Heart left ventricle (tissue), 13 donors: ENCODE data around the gene WDR73.

ENCODE experiments used
- POLR2A ChIP-seq, 2 donors: fragments of 450-650 bp; IDR thresholded peaks; one replicate each; pipeline ENCODE4 v1.6.1; 2017; ENCODE audit warnings: antibody characterized with exemption in 2 of 2, mild to moderate bottlenecking in 2 of 2, moderate library complexity in 2 of 2
- TF ChIP-seq, protein P1 (sequence below), 12 donors: fragments of 200-600 bp; sonication (generic) in 4 of 12; IDR thresholded peaks; one replicate each; pipeline versions ENCODE4 v1.5.0 to v1.8.0; 2018 to 2022; ENCODE audit warnings: antibody characterized with exemption in 12 of 12, mild to moderate bottlenecking in 5 of 12
- donor health status: ischemic (EF 13 %, LVEDD 7.1; RV severe dilation, severe dysfunction).
- donor health status: DM: no; HTN: yes; CAD: no.
- donor health status: DM: no; HTN: no; CAD: no.
- donor health status: ischemic (EF 25% LVEDD 6.9; RV normal size, moderate dysfunction).
- donor health status: ischemic (EF 25% LVEDD 5.7; RV mildly dilated, moderate dysfunction).
- donor health status: ischemic (EF 35%, LVEDD 5.7; RV mildly dilated, moderate dysfunction).
- donor health status: nonischemic (EF 11% LVEDD 7.7; RV severe dilation, severe dysfunction).
- donor health status: DM: yes; HTN: yes; CAD: no.
- donor health status: PGD.
- donor health status: ischemic (EF 29% LVEDD 5.4; RV normal size, mild dysfunction).
- donor health status: nonischemic (EF 23%, LVEDD 6.1; RV moderate dilation, normal function).

DNA sequence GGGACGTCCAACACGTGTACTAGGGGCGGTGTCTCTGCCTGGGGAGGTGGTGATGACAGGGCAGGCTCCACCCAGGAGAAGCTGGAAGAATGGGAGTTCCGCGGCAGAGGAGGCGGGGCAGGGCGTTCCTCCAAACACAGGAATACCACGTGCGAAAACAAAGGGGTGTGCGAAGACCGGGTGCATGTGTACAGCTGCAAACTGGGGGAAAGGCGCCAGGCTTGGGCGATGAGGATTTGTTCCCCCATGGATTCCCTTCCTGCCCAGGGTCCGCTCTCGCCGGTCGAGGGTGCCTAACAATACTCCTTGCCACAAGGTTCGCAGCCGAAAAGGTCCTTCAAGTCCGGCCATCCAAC, 53.8 kb downstream of the WDR73 start:
- TF ChIP-seq, protein P1, sequence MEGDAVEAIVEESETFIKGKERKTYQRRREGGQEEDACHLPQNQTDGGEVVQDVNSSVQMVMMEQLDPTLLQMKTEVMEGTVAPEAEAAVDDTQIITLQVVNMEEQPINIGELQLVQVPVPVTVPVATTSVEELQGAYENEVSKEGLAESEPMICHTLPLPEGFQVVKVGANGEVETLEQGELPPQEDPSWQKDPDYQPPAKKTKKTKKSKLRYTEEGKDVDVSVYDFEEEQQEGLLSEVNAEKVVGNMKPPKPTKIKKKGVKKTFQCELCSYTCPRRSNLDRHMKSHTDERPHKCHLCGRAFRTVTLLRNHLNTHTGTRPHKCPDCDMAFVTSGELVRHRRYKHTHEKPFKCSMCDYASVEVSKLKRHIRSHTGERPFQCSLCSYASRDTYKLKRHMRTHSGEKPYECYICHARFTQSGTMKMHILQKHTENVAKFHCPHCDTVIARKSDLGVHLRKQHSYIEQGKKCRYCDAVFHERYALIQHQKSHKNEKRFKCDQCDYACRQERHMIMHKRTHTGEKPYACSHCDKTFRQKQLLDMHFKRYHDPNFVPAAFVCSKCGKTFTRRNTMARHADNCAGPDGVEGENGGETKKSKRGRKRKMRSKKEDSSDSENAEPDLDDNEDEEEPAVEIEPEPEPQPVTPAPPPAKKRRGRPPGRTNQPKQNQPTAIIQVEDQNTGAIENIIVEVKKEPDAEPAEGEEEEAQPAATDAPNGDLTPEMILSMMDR (IDR thresholded peaks at IDR 0.05): no peak
- no peak for TF ChIP-seq POLR2A (IDR thresholded peaks at IDR 0.05)
